HEK293 (cell line): ENCODE data around the gene ANGEL2.

Experiments used
- CTCF ChIA-PET: fragments of 350-600 bp; formaldehyde crosslinking; extraction: SDS; loops from one replicate; lab custom pipeline; 2021; ENCODE audit warnings: antibody characterized with exemption; lab: Yijun Ruan, JAX
- POLR2A ChIA-PET: fragments of 300-600 bp; formaldehyde crosslinking; extraction: SDS; loops from one replicate; lab custom pipeline; 2020; ENCODE audit warnings: antibody characterized with exemption, inconsistent platforms; lab: Yijun Ruan, JAX
- H3K27ac ChIP-seq: fragments of 200-500 bp; sonication (Bioruptor generic); 2 replicates; pipeline ENCODE4 v1.5.1; 2014; ENCODE audit warnings: low read depth, low read length, control low read depth, inconsistent platforms; ENCODE audit errors: extremely low read depth
- H3K36me3 ChIP-seq, 2 experiments: fragments of 200-500 bp in 1 of 2; sonication (Bioruptor generic) in 1 of 2; 1 replicate in 1 of 2; 2 replicates in 1 of 2; pipeline ENCODE4 v1.5.1; 2014 to 2017; ENCODE audit warnings: inconsistent platforms in 2 of 2, low read length in 2 of 2; ENCODE audit not compliant: control insufficient read depth in 2 of 2, insufficient read depth in 1 of 2
- H3K4me1 ChIP-seq: fragments of 200-500 bp; sonication (Bioruptor generic); 2 replicates; pipeline ENCODE4 v1.5.1; 2014; ENCODE audit warnings: mild to moderate bottlenecking, low read length, inconsistent platforms; ENCODE audit not compliant: control insufficient read depth, insufficient read depth
- H3K4me3 ChIP-seq: 2 replicates; pipeline ENCODE4 v1.5.1; 2011; ENCODE audit warnings: low read depth, mild to moderate bottlenecking, control low read depth, low read length, moderate library complexity
- H3K9me3 ChIP-seq: fragments of 200-500 bp; sonication (Bioruptor generic); 2 replicates; pipeline ENCODE4 v1.5.1; 2014; ENCODE audit warnings: low read depth, low read length, inconsistent platforms; ENCODE audit not compliant: control insufficient read depth, insufficient read depth
- IKZF3 ChIP-seq: fragments of 450-650 bp; IDR thresholded peaks from 2 replicates; pipeline ENCODE4 v1.5.0; 2018; ENCODE audit warnings: missing biosample characterization, mild to moderate bottlenecking, missing genetic modification characterization, moderate library complexity
- KLF10 ChIP-seq: fragments of 450-650 bp; IDR thresholded peaks from 2 replicates; pipeline ENCODE4 v1.5.1; 2018; ENCODE audit warnings: missing biosample characterization, mild to moderate bottlenecking, missing genetic modification characterization
- ZBTB11 ChIP-seq: fragments of 450-650 bp; formaldehyde crosslinking; conservative IDR thresholded peaks from 2 replicates; pipeline ENCODE4 v1.5.1; 2016; ENCODE audit warnings: low read depth, missing biosample characterization, missing genetic modification characterization
- ZBTB17 ChIP-seq: fragments of 450-650 bp; formaldehyde crosslinking; IDR thresholded peaks from 2 replicates; pipeline ENCODE4 v1.5.1; 2016; ENCODE audit warnings: missing biosample characterization, missing genetic modification characterization
- ZBTB49 ChIP-seq: fragments of 450-650 bp; formaldehyde crosslinking; IDR thresholded peaks from 2 replicates; pipeline ENCODE4 v1.5.1; 2016; ENCODE audit warnings: missing biosample characterization, missing genetic modification characterization, low read depth
- ZBTB6 ChIP-seq: fragments of 450-650 bp; formaldehyde crosslinking; IDR thresholded peaks from 2 replicates; pipeline ENCODE4 v1.5.1; 2017; ENCODE audit warnings: missing biosample characterization, missing genetic modification characterization
- ZFHX2 ChIP-seq: fragments of 450-650 bp; formaldehyde crosslinking; conservative IDR thresholded peaks from 2 replicates; pipeline ENCODE4 v1.5.1; 2016; ENCODE audit warnings: missing biosample characterization, missing genetic modification characterization
- ZNF138 ChIP-seq: fragments of 450-650 bp; formaldehyde crosslinking; IDR thresholded peaks from 2 replicates; pipeline ENCODE4 v1.5.1; 2016; ENCODE audit warnings: missing biosample characterization, missing genetic modification characterization, borderline replicate concordance
- ZNF155 ChIP-seq: fragments of 450-650 bp; formaldehyde crosslinking; IDR thresholded peaks from 2 replicates; pipeline ENCODE4 v1.5.1; 2016; ENCODE audit warnings: missing biosample characterization, missing genetic modification characterization
- ZNF169 ChIP-seq: fragments of 450-650 bp; formaldehyde crosslinking; IDR thresholded peaks from 2 replicates; pipeline ENCODE4 v1.5.1; 2016; ENCODE audit warnings: missing biosample characterization, missing genetic modification characterization
- ZNF24 ChIP-seq: fragments of 450-650 bp; formaldehyde crosslinking; IDR thresholded peaks from 2 replicates; pipeline ENCODE4 v1.5.1; 2016; ENCODE audit warnings: missing biosample characterization, missing genetic modification characterization
- ZNF350 ChIP-seq: fragments of 450-650 bp; formaldehyde crosslinking; IDR thresholded peaks from 2 replicates; pipeline ENCODE4 v1.5.0; 2017; ENCODE audit warnings: missing biosample characterization, mild to moderate bottlenecking, missing genetic modification characterization
- ZNF433 ChIP-seq: fragments of 450-650 bp; formaldehyde crosslinking; IDR thresholded peaks from 2 replicates; pipeline ENCODE4 v1.5.1; 2016; ENCODE audit warnings: missing biosample characterization, missing genetic modification characterization, low read depth
- ZNF513 ChIP-seq: fragments of 450-650 bp; IDR thresholded peaks from 2 replicates; pipeline ENCODE4 v1.5.1; 2018; ENCODE audit warnings: missing biosample characterization, missing genetic modification characterization
- ZNF530 ChIP-seq: fragments of 450-650 bp; formaldehyde crosslinking; IDR thresholded peaks from 2 replicates; pipeline ENCODE4 v1.5.1; 2016; ENCODE audit warnings: low read depth, missing biosample characterization, missing genetic modification characterization
- ZNF660 ChIP-seq: fragments of 450-650 bp; IDR thresholded peaks from 2 replicates; pipeline ENCODE4 v1.5.1; 2018; ENCODE audit warnings: missing biosample characterization, mild to moderate bottlenecking, missing genetic modification characterization
- ZNF677 ChIP-seq: fragments of 450-650 bp; IDR thresholded peaks from 2 replicates; pipeline ENCODE4 v1.5.0; 2018; ENCODE audit warnings: missing biosample characterization, mild to moderate bottlenecking, missing genetic modification characterization, moderate library complexity
- ZNF792 ChIP-seq: fragments of 450-650 bp; formaldehyde crosslinking; IDR thresholded peaks from 2 replicates; pipeline ENCODE4 v1.5.1; 2016; ENCODE audit warnings: missing biosample characterization, missing genetic modification characterization
- ZNF837 ChIP-seq: fragments of 450-650 bp; formaldehyde crosslinking; IDR thresholded peaks from 2 replicates; pipeline ENCODE4 v1.5.1; 2016; ENCODE audit warnings: missing biosample characterization, missing genetic modification characterization
- TF ChIP-seq, protein P1 (sequence below): fragments of 450-650 bp; formaldehyde crosslinking; IDR thresholded peaks from 2 replicates; pipeline ENCODE4 v1.5.1; 2016; ENCODE audit warnings: missing biosample characterization, missing genetic modification characterization
- TF ChIP-seq, protein P2 (sequence below): fragments of 450-650 bp; formaldehyde crosslinking; IDR thresholded peaks from 2 replicates; pipeline ENCODE4 v1.5.1; 2016; ENCODE audit warnings: missing biosample characterization, missing genetic modification characterization
- TF ChIP-seq, protein P3 (sequence below): IDR thresholded peaks from 2 replicates; pipeline ENCODE4 v1.6.1; 2011; ENCODE audit warnings: mild to moderate bottlenecking, low read depth, low read length, borderline replicate concordance

Gene ANGEL2

DNA sequence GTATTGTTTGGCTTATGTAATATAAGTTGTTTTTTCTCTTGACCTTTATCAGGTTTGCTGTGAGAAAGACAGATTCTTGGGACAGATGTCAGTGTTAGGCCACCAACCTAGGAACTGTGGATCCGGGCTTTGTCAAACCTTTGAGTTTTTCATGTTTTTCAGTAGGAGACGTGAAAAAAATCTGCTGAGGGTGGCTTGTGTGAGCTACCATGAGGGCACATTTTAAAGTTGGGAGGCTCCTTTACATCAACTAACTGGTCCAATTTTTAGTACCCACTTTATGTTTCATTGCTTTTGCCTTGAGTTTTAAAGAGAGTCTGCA lies 36.2 kb upstream of the ANGEL2 start (continued):
- TF ChIP-seq, protein P1, sequence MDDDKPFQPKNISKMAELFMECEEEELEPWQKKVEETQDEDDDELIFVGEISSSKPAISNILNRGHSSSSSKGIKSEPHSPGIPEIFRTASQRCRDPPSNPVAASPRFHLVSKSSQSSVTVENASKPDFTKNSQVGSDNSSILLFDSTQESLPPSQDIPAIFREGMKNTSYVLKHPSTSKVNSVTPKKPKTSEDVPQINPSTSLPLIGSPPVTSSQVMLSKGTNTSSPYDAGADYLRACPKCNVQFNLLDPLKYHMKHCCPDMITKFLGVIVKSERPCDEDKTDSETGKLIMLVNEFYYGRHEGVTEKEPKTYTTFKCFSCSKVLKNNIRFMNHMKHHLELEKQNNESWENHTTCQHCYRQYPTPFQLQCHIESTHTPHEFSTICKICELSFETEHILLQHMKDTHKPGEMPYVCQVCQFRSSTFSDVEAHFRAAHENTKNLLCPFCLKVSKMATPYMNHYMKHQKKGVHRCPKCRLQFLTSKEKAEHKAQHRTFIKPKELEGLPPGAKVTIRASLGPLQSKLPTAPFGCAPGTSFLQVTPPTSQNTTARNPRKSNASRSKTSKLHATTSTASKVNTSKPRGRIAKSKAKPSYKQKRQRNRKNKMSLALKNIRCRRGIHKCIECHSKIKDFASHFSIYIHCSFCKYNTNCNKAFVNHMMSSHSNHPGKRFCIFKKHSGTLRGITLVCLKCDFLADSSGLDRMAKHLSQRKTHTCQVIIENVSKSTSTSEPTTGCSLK (tag by site-specific recombination): no peak
- no peak for TF ChIP-seq ZNF677 (tag by site-specific recombination)
- TF ChIP-seq ZNF530 (tag by site-specific recombination): no peak
- no peak for TF ChIP-seq ZNF24 (tag by site-specific recombination)

GRCh38 chr1:213051127-213051880 lies 35.6 kb upstream of the ANGEL2 start, which contains the start of gene RPS6KC1:
Gene RPS6KC1 (plus strand): TSS chr1:213051241. CDS start chr1:213051405, 164 bp downstream.
- Histone ChIP-seq H3K4me1 (no peaks in the 10 kb centered on the region), H3K4me3 (peak within 1 kb of the TSS; percentile 90), H3K27ac (peak within 1 kb of the TSS; percentile 42; the same call in 1 of the 2 replicates), H3K9me3 (no peaks in the 10 kb centered on the region), H3K36me3 (no peaks in the 10 kb centered on the region)
- ChIA-PET POLR2A (interaction anchor here (0.9 to 1.1 kb wide), 2 partner anchors 20 to 99 kb away, joined by 3 read pairs; no protein-coding TSS in a partner anchor), CTCF (interaction anchor here (0.7 kb wide), 1 partner anchor 17 kb away, joined by 3 read pairs; no protein-coding TSS in a partner anchor)
- TF ChIP-seq, protein P2, sequence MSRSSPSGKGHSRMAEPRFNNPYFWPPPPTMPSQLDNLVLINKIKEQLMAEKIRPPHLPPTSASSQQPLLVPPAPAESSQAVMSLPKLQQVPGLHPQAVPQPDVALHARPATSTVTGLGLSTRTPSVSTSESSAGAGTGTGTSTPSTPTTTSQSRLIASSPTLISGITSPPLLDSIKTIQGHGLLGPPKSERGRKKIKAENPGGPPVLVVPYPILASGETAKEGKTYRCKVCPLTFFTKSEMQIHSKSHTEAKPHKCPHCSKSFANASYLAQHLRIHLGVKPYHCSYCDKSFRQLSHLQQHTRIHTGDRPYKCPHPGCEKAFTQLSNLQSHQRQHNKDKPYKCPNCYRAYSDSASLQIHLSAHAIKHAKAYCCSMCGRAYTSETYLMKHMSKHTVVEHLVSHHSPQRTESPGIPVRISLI (tag by site-specific recombination): no peak
- no peak for TF ChIP-seq ZNF350
- peak; percentile 65; the same call in 1 of the 2 replicates for TF ChIP-seq ZBTB17 (tag by site-specific recombination)
- TF ChIP-seq ZNF660 (tag by site-specific recombination): peak; percentile 36; the same call in 1 of the 2 replicates
- TF ChIP-seq ZBTB6 (tag by site-specific recombination): peak; percentile 96
- no peak for TF ChIP-seq ZNF155
- TF ChIP-seq ZBTB49 (tag by site-specific recombination): no peak
- TF ChIP-seq IKZF3 (tag by site-specific recombination): no peak
- TF ChIP-seq KLF10: peak; percentile 87
- peak; percentile 93 for TF ChIP-seq ZBTB11 (tag by site-specific recombination)
- no peak for TF ChIP-seq ZNF169
- TF ChIP-seq ZNF433: no peak
- TF ChIP-seq ZNF138 (tag by site-specific recombination): no peak
- TF ChIP-seq ZNF513: no peak
- TF ChIP-seq ZNF792: 0 out of 2 replicates have a peak, but pooled peaks have one; percentile 38
- TF ChIP-seq, protein P3, sequence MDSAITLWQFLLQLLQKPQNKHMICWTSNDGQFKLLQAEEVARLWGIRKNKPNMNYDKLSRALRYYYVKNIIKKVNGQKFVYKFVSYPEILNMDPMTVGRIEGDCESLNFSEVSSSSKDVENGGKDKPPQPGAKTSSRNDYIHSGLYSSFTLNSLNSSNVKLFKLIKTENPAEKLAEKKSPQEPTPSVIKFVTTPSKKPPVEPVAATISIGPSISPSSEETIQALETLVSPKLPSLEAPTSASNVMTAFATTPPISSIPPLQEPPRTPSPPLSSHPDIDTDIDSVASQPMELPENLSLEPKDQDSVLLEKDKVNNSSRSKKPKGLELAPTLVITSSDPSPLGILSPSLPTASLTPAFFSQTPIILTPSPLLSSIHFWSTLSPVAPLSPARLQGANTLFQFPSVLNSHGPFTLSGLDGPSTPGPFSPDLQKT: no peak
- TF ChIP-seq ZFHX2 (tag by site-specific recombination): peak; percentile 38
- no peak for TF ChIP-seq ZNF837 (tag by site-specific recombination)
